ENCODE results near the gene GPBP1L1.
"Not testable (repeated sequence)": the region's sequence is repeated elsewhere in the genome, so short reads cannot be mapped to it uniquely, and the experiment has no call there.

The GPBP1L1 gene

DNA sequence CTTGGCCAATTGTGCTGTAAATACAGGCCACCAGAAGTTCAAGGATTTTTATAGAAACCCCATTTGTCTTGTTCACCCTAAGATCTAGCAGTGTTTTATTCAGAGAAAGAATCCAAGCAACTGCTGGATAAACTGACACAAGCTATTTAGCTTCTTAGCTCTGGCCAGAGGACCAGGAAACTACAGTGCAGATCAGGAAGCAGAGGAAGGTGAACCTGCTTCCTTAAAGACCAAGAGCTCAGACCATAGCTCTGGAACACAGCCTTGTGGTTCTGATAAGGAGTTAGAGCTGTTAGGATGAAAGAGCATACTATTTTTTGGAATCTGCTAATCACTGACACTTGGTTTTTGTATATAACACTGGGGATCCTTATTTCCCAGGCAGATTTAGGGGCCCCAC lies 57.3 kb downstream of the GPBP1L1 start:
- DNase-seq: no peak

GRCh38 chr1:45623972-45624371 lies 62.4 kb downstream of the GPBP1L1 start, which contains the start of gene CCDC17:
Gene CCDC17 (minus strand): TSS chr1:45624054. CDS start chr1:45623909, 145 bp downstream.
- DNase-seq: no peak

GRCh38 chr1:45622524-45623394 lies 63.6 kb downstream of the GPBP1L1 start:
- DNase-seq: no peak

DNA sequence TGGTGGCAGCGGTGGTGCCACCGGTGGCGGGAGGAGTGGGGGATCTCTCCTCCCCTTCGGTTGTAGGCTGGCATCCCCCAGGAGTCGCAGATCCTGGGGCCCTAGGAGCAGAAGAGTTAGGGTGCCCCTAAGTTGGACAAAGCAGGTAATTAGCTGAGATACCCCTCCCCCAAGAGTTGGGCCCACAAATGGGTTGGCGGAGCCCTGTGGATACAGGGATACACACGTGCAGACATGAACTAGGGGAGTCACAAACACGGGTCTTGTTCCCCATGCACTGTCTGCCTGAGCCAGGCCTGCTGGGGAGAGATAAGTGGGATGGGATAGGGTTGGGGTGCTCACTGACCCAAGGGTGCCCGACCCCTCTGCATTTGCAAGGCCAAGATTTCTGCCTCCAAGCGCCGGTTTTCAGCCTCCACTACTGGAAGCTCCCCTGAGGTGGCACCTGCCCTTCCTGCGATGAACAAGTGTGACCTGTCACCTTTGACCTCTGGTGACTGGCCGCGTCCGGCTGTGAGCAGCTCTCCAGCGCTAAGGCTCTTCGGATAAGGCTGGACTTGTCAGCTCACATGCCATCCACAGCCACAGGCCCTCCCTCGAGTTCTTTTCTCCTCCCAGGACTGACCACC lies 64.3 kb downstream of the GPBP1L1 start:
- no peak for DNase-seq

- DNase-seq: no peak
Observed at GRCh38 chr1:45621501-45621836, 64.9 kb downstream of the GPBP1L1 start.

- no peak for DNase-seq
Observed at GRCh38 chr1:45620588-45621500, 65.5 kb downstream of the GPBP1L1 start.

- DNase-seq: no peak
Observed at GRCh38 chr1:45619149-45619921, 67.0 kb downstream of the GPBP1L1 start.

DNA sequence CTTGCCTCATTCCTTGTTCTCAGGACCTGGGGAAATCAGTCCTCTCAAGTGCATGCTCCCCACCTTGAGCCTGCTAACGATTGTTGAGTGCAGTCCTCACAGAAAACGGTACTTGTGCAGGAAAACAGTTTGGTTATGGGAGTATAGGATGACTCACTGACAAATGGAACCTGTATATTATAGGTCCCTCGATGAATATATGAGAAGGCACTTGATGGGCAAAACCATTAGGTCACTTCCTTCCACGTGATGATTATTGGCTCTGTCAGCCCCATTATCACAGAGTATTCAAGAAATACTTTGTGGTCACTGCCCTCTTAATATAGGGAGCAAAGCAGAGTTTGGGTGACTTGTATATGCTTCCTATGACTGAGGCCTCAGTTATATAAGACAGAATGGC lies 68.7 kb downstream of the GPBP1L1 start:
- no peak for DNase-seq

GRCh38 chr1:45615885-45616284 lies 70.4 kb downstream of the GPBP1L1 start:
- DNase-seq: no peak

DNA sequence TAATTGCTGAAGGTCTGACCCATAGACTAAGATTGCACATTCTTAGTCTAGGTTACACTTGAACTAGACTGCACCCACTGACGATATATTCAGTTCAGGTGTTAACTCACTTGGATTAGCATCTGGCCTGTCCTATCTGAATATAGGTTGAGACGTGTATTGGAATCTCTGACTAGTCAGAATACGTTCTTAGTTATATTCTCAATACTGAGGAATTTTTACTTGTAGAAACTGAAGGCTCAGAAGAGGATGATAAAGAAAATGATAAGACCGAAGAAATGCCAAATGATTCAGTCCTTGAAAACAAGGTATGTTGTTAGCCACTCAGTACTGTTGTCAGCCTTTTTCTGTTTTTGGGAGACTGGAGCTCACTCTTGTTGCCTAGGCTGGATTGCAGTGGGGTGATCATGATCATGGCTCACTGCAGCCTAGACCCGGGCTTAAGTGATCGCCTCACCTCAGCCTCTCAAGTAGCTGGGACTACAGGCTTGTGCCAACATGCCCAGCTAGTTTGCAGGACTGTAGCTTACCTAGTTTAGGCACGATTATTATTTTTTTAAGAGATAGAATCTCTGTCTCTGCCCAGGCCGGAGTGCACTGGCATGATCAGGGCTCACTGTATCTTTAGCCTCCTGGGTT lies 73.3 kb downstream of the GPBP1L1 start:
- no peak for DNase-seq

DNA sequence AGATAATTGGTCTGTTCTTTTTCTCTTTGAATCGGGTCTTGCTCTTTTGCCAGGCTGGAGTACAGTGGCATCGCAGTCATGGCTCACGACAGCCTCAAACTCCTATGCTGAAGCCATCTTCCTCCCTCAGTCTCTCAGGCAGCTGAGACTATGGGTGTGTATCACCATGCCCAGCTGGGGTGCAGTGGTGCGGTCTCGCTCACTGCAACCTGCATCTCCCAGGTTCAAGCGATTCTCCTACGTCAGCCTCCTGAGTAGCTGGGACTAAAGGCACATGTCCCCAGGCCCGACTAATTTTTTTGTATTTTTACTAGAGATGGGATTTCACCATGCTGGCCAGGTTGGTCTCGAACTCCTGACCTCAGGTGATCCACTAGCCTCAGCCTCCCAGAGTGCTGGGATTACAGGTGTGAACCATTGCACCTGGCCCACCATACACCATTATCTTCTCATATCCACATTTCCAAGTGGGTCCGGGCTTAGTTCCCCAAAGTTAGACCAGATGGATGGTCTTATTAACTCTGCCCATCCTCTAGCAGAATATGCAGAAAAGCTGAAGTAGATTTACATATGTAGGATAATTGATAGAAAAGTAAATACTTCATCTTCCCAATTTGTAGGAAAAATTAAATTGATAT lies 75.6 kb downstream of the GPBP1L1 start:
- no peak for DNase-seq

DNA sequence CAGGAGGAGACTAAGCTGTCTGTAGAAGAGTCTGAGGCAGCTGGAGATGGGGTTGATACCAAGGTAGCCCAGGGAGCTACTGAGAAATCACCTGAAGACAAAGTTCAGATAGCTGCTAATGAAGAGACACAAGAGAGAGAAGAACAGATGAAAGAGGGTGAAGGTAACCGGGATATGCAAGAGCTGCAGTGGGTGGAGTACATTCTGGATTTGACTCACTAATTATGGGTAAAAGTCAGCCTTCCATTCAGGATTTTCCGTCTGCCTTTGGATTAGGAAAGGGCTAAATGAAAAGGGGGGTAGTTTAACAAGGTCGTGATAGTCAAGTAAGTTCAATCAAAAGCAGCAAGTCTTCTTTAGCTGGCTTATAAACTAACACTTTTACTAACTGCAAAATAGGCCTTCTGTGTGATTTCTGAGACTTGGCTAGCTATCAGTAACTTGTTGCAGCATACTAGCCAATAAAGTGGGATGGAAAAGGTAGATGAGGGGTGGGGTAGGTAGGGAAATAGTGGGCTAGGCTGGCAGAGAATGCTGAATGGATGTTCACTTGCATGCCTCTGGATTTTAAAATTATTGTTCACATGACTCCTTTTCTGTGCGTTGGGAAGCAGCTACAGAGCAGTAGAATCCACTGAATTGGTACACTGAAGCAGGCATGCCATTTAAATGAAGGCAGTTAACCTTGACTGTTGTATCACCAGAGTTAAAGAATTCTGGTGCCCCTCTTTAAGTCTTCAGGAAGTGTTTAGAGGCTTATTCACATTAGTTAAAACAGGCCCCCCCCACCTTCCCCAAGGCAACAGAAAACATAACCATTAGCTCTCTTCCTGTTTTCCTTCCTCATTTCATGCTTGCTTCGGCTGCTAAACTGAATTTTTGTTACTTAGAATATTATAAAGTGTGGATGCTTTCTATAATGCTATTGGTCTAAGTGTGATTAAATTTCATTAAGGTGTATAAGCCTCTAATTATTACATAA lies 77.9 kb downstream of the GPBP1L1 start:
- no peak for DNase-seq

DNA sequence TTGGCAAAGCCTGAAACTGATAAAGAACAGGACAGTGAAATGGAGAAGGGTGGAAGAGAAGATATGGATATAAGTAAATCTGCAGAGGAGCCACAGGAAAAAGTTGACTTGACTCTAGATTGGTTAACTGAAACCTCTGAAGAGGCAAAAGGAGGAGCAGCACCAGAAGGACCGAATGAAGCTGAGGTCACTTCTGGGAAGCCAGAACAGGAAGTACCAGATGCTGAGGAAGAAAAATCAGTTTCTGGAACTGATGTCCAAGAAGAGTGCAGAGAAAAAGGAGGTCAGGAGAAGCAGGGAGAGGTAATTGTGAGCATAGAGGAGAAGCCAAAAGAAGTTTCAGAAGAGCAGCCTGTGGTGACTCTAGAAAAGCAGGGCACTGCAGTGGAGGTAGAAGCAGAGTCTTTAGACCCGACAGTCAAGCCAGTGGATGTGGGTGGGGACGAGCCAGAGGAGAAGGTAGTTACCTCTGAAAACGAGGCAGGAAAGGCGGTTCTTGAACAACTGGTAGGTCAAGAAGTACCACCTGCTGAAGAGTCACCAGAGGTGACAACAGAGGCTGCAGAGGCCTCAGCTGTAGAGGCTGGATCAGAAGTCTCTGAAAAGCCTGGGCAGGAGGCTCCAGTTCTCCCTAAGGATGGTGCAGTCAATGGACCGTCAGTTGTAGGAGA lies 78.8 kb downstream of the GPBP1L1 start:
- no peak for DNase-seq

DNA sequence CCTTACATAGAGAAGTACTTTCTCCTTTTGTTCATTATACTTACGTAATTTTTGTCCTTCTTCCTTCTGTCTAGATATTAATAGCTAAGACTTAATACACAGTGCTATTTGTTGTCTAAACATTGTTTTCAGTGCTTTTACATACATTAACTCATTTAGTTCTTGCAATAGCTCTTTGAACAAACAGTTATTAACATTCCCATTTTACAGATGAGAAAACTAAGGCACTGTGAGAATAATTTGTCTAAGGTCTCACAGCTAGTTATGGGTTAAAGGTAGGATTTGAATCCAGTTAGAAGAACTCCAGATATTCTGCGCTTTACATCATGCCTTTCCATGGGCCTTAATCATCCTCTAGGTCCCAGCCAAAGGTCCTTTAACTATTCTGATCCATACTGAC lies 82.1 kb downstream of the GPBP1L1 start:
- DNase-seq: no peak

DNA sequence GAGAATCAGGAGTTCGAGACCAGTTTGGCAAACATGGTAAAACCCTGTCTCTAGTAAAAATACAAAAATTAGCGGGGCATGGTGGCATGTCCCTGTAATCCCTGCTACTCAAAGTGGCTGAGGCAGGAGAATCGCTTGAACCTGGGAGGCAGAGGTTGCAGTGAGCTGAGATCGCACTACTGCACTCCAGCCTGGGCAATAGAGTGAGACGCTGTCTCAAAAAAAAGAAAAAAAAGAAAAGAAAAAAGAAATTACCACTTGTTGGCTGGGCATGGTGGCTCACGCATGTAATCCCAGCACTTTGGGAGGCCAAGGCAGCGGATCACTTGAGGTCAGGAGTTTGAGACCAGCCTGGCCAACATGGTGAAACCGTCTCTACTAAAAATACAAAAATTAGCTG lies 89.6 kb downstream of the GPBP1L1 start:
- not testable (repeated sequence) for DNase-seq

GRCh38 chr1:45594412-45594811 lies 91.9 kb downstream of the GPBP1L1 start:
- DNase-seq: no peak

- DNase-seq: no peak
Observed at GRCh38 chr1:45589861-45590260, 96.5 kb downstream of the GPBP1L1 start.

DNA sequence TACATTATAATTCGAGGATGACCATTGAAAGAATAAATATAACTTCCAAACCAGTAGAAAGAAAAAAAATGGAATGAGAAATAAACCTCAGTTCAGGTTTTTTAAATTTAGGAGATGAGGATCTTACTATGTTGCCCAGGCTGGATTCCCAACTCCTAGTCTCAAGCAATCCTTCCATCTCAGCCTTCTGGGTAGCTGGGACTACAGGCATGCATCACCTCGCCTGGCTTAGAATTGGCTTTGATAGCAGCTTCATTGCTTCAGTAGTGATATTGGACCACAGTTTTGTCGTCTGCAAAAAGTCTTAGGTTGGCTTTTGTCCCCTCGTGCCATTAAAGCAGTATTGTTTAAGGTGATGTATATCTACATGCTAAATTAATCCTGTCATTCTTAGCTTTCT lies 99.6 kb downstream of the GPBP1L1 start:
- no peak for DNase-seq

DNA sequence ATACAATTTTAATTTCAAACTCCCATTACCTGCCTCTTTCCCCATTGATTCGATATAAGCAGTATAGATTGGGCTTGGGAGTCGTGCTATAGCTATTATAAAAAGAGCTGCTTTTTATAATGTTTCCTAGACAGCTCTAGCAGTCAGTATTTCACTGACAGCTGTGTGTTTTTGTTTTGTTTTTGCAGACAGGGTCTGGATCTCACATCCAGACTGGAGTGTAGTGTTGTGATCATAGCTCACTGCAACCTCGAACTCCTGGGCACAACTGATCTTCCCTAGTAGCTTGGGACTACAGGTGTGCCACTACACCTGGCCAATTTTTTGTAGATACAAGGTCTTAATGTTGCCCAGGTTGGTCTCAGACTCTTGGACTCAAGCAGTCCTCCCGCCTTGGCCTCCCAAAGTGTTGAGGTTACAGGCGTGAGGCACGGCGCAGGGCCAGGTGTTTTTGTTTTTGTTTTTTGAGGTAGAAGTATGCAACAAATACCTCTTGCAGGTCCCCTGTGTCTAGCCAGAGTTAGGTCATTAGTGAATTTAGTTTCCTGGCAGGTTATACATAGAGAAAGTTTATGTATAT lies 100.7 kb downstream of the GPBP1L1 start:
- no peak for DNase-seq

GRCh38 chr1:45585110-45585426 lies 101.3 kb downstream of the GPBP1L1 start:
- no peak for DNase-seq
